Vagina (tissue), 2 donors: ENCODE results near the gene IL11RA.

Source experiments
- POLR2AphosphoS5 ChIP-seq, 2 donors: sonication (generic); formaldehyde crosslinking; IDR thresholded peaks; one replicate each; pipeline ENCODE4 v1.9.0; 2017; ENCODE audit warnings: antibody characterized with exemption in 2 of 2, mild to moderate bottlenecking in 2 of 2, low read depth in 1 of 2; ENCODE audit not compliant: insufficient read depth in 1 of 2
- TF ChIP-seq, protein P1 (sequence below), 3 experiments: fragments of 450-650 bp in 2 of 3; fragments of 200-600 bp in 1 of 3; sonication (generic) in 1 of 3; IDR thresholded peaks; one replicate each; pipeline ENCODE4 v1.5.1; 2017 to 2019; ENCODE audit warnings: antibody characterized with exemption in 3 of 3, mild to moderate bottlenecking in 2 of 3, moderate library complexity in 2 of 3

DNA sequence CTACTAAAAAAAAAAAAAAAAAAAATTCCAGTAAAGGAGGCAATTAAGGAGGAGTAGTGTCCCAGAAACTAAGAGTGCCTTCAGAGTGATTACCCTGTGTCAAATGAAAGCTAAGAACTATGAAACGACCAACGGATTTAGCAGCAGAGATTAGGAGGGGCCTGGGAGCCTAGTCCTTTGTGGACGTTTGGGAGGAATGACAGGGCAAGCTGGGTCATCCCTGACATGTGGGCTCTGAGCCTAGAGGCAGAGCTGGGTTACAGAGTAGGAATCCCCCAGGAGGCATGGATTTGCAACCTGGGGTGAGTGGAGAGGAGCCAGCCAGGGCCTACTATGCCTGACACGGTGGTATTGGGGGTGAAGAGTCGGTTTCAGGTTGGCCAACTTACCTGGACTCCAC, 18.8 kb upstream of the IL11RA start:
- TF ChIP-seq, protein P1, sequence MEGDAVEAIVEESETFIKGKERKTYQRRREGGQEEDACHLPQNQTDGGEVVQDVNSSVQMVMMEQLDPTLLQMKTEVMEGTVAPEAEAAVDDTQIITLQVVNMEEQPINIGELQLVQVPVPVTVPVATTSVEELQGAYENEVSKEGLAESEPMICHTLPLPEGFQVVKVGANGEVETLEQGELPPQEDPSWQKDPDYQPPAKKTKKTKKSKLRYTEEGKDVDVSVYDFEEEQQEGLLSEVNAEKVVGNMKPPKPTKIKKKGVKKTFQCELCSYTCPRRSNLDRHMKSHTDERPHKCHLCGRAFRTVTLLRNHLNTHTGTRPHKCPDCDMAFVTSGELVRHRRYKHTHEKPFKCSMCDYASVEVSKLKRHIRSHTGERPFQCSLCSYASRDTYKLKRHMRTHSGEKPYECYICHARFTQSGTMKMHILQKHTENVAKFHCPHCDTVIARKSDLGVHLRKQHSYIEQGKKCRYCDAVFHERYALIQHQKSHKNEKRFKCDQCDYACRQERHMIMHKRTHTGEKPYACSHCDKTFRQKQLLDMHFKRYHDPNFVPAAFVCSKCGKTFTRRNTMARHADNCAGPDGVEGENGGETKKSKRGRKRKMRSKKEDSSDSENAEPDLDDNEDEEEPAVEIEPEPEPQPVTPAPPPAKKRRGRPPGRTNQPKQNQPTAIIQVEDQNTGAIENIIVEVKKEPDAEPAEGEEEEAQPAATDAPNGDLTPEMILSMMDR (IDR thresholded peaks at IDR 0.05) = no peak
- no peak for TF ChIP-seq POLR2AphosphoS5 (IDR thresholded peaks at IDR 0.05; ENCODE audit: insufficient read depth in 1 of 2, low read depth in 1 of 2)
